Left cardiac atrium (tissue), 4 donors: ENCODE measurements around the gene RUNX1. TPM values are rescaled to one million over a fixed set of nuclear protein-coding genes. Genes with fewer than 3 reads are reported as not detected.

ENCODE experiments used
- ATAC-seq, 2 donors: fragments of 200-7000 bp; cut with Tn5 transposase; one replicate each; pipeline ENCODE4 v1.9.1; 2020; ENCODE audit warnings: mild to moderate bottlenecking in 2 of 2, moderate library complexity in 2 of 2
- DNase-seq: peaks from one replicate; pipeline ENCODE4 v3.0.0-alpha.2; 2020
- intact Hi-C, 2 donors: fragments of 100-400 bp; cut with DNase I; formaldehyde crosslinking; loops; one replicate each; pipeline versions ENCODE4 v1.14.1 to v1.15.1; 2022 to 2023
- total RNA-seq, 2 donors: library from RNA; stranded (reverse); fragmentation: NEBNext Ultra II Directional; extraction: Animal tissue kit (Norgen Biotek cat#: 25700); gene quantifications; one replicate each; pipeline ENCODE4 v1.2.1, GENCODE V29; 2021
- donor health status: DM: no; HTN: yes; CAD: no.
- donor health status: DM: no; HTN: yes; CAD: no; lungs with severe emphysema.
- donor health status: DM: yes; HTN: yes; CAD: no.
- donor health status: Dilated cardiomyopathy.

The RUNX1 gene
- total RNA-seq, 2 donors from 2014 or later = 7.8 to 27.4 TPM

GRCh38 chr21:35063428-35064172 is 14.5 kb upstream of the RUNX1 start:
- no peak for ATAC-seq
- intact Hi-C loops = no loop called here

DNA sequence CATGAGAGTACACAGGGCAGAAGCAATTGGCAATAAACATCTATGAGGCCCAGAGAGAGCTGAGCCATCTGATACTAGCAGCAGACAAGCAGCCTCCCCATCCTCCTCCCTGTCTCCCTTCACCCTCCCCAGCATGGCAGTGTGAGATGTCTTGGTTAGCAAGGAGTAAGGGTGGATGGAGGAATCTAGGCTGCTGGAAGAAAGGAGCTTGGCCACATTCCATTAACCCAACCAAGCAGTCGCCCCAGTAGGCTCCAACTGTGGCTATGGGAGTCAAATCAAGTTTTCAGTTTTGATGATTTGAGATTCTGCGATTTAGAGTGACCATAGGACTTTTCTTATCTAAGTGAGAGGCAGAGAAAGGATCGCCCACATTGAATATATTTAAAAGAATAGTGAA is 12.9 kb upstream of the RUNX1 start:
- no peak for DNase-seq
- intact Hi-C loops = no loop called here
- ATAC-seq = no peak

More at GRCh38 chr21:35063428-35064172, 14.5 kb upstream of the RUNX1 start:
- DNase-seq = no peak

DNA sequence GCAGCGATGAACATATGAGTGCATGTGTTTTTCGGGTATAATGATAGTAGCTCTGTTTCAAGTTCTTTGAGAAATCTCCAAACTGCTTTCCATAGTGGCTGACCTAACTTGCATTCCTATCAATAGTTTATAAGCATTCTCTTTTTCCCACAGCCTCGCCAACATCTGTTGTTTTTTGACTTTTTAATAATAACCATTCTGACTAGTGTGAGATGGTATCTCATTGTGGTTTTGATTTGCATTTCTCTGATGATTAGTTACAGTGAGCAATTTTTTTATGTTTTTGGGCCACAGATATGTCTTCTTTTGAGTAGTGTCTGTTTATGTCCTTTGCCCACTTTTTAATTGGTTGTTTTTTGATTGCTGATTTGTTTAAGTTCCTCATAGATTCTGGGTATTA is 10.6 kb upstream of the RUNX1 start:
- ATAC-seq (no peak), DNase-seq (no peak)
- intact Hi-C loops = loop anchor here in 1 of 2 donors (10.0 kb wide), 1 partner anchor 345 kb away; no protein-coding TSS in a partner anchor

- intact Hi-C loops = loop anchor here in 1 of 2 donors (10.0 kb wide), 1 partner anchor 347 kb away; no protein-coding TSS in a partner anchor
- DNase-seq (no peak), ATAC-seq (no peak)
These were observed 9.0 kb upstream of the RUNX1 start for GRCh38 chr21:35058058-35058457.

DNA sequence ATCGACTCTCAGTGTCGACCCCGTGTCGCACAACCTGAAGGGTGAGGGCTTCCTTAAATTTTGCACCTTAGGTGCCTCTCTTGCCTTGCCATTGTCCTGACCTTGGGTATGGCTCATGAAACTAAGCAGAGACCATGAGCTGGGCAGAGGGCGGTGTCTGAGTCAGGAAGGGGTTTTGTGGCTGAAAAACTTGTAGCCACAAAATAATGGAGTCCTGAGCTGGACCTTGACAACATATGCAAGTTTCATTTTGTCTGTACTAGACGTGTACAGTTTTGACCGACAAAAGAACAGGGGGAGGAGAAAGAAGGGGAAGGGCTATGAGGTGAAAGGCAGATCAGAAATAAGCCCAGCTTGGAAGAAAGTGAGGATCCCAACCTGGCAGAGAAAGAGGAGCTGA is 8.3 kb upstream of the RUNX1 start:
- DNase-seq (no peak), ATAC-seq (no peak)
- intact Hi-C loops = loop anchor here in 1 of 2 donors (10.0 kb wide), 1 partner anchor 347 kb away; no protein-coding TSS in a partner anchor

- no peak for ATAC-seq
These were observed 4.4 kb upstream of the RUNX1 start for GRCh38 chr21:35053356-35054096.

GRCh38 chr21:35052801-35053200 is 3.7 kb upstream of the RUNX1 start:
- DNase-seq (no peak), ATAC-seq (no peak)
- intact Hi-C loops = loop anchor here (5.0 to 10.0 kb wide), 2 partner anchors 350 to 352 kb away; no protein-coding TSS in a partner anchor

More at GRCh38 chr21:35053356-35054096, 4.4 kb upstream of the RUNX1 start:
- no peak for DNase-seq
- intact Hi-C loops = loop anchor here (5.0 to 10.0 kb wide), 2 partner anchors 349 to 351 kb away; no protein-coding TSS in a partner anchor

DNA sequence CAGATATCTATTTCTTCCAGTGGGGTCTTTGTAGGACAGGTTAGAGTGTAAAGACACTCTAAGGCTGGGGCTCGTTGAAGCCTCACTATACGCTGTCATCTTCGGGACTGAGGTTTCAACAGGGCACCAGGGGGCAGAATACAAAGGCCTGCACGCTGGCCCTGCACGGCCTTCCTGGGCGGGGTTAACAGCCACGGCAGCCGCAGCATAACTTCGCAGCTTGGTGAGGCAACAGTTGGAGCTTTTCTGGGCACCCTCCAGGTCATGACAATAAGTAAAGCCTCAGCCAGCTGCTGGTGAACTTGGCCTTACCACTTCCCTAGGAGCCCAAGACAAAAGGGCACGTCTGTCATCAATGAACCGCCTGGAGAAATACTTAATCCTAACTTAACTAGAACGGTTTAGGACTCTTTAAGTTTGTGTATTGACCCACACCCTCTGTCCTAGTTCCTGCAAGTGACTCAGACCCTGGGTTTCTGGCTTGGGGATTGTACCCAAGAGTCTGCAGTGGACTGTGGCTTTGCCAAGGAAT is 2.3 kb upstream of the RUNX1 start:
- intact Hi-C loops = loop anchor here (5.0 to 10.0 kb wide), 2 partner anchors 351 to 353 kb away; no protein-coding TSS in a partner anchor
- ATAC-seq (peak; percentile 88), DNase-seq (peak; percentile 91)

GRCh38 chr21:35050348-35051286 is 1.5 kb upstream of the RUNX1 start:
- no peak for DNase-seq
- intact Hi-C loops = loop anchor here (5.0 to 10.0 kb wide), 2 partner anchors 352 to 354 kb away; no protein-coding TSS in a partner anchor
- ATAC-seq = no peak

GRCh38 chr21:35048183-35048601 is 910 bp downstream of the RUNX1 start:
- intact Hi-C loops = no loop called here
- DNase-seq (no peak), ATAC-seq (peak; percentile 4 to 25)

GRCh38 chr21:35046880-35047229 is 2.2 kb downstream of the RUNX1 start:
- intact Hi-C loops = no loop called here
- ATAC-seq (peak in 1 of 2 donors; percentile 17), DNase-seq (no peak)

DNA sequence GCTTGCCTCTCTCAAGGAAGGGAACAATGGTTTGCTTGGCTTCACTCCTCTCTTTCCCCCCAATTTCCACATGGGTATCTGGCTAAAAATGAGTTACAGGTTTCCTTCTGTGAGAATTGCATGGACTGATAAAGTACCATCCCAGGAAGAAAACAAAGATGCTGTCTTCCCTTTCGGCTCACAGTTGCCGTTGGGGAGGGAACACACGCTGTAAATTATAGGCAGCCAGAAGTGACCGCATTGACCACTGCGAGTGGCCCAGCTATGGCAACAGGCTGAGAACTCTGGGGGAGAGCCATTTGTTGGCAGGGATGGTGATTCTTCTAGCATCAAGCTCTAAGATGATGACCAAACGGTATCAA is 2.9 kb downstream of the RUNX1 start:
- intact Hi-C loops = no loop called here
- ATAC-seq = no peak

DNA sequence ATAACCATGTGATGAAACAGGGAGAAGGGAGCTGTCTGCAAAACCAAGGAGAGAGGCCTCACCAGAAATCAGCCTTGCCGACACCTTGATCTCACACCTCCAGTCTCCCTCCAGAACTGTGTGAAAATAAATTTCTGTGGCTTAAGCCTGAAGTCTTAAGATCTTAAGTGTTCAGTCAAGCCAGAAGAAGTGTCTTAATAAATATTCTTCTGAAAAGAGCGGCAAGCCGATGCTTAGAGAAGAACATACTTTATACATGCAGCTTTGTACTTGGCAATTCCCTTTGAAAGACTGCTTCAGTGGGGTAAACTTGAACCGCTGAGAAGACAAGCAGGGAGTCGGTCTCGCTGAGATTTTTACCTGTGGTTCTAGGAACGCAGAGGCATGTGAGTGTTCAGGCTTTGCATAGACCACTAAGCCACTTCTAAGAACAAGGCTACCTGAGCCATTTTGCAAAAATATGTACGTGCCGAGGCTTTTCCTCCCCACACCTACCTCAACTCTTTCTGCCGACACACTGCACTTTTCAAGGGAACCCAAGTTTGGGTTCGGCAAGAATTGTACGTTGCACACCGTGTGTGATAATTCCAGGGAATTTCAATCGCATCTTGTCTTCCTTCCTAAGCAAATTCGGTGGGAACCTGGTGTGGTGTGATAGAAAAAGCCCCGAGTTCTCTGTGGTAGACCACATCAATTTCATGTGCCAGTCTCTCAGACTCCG is 3.4 kb downstream of the RUNX1 start:
- ATAC-seq (no peak), DNase-seq (no peak)
- intact Hi-C loops = no loop called here

More for the DNA sequence above, 2.9 kb downstream of the RUNX1 start:
- no peak for DNase-seq

DNA sequence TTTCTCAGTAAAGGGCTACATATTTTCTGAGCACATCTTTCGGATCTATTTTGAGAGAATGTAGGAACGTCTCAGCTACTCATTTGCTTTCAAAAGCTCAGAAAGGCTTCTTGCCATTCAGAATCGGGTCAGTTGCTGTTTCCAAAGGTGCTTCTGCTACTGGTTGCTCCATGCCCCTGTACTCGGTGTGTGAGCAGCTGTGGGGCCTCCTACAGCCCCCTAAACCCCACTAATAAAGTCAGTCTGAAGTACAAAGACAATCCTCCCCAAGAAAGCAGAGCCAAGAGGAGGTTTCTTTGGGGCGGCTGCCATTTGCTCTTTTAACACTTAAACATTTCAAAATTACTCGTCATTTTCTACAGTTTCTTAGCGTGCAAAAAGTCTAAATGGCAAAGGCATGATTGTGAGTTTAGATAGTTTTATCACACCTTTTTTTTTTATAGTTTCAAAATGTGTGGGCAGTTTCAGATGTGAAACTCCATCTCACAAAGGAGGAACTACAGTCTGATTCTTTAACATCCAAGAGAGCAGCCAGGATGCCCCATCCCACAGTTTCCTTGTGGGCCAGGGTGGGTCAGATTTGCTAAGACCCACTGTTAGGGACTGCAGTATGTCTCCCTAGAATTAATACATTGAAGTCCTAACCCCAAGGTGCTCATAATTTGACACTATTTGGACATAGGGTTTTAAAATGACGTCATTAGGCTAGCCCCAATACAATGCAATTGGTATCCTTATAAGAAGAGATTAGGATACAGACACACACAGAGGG is 4.1 kb downstream of the RUNX1 start:
- ATAC-seq (no peak), DNase-seq (no peak)
- intact Hi-C loops = no loop called here

- DNase-seq (no peak), ATAC-seq (no peak)
- intact Hi-C loops = no loop called here
These were observed 5.0 kb downstream of the RUNX1 start for GRCh38 chr21:35044128-35044527.

- ATAC-seq = no peak
- DNase-seq = no peak
- intact Hi-C loops = no loop called here
These were observed 5.6 kb downstream of the RUNX1 start for GRCh38 chr21:35043549-35043948.

- intact Hi-C loops = no loop called here
- DNase-seq = no peak
- no peak for ATAC-seq
These were observed 6.3 kb downstream of the RUNX1 start for GRCh38 chr21:35042836-35043235.
